B cell (primary cell): ENCODE measurements around the gene RNF149.

Experiments
- EZH2 ChIP-seq: IDR thresholded peaks from 2 replicates; pipeline ENCODE4 v1.6.1; 2012; ENCODE audit warnings: borderline replicate concordance, low read depth, mild to moderate bottlenecking, moderate library complexity, low read length; ENCODE audit not compliant: insufficient read depth, poor library complexity, severe bottlenecking
- TF ChIP-seq, protein P1 (sequence below): fragments of 200-600 bp; IDR thresholded peaks from one replicate; pipeline ENCODE4 v1.8.0; 2022; ENCODE audit warnings: antibody characterized with exemption, mild to moderate bottlenecking

DNA sequence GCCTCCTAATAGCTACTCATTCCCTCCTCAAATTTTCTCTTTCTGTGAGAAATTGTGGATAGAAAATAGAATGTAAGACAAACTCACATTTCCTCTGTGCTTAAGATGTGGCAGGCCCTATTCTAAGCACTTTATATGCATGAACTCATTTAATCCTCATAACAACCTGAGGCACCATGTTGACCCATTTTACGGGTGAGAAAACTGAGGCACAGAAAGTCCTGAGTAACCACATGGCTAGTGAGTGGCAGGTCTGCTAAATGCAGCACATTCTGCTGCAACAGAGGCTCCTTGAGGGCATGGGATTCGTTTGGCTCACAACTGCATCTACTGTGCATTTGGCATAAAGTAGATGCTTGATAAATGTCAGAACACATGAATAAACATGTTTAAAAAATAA lies 22.7 kb upstream of the RNF149 start:
- TF ChIP-seq EZH2, result no peak
- TF ChIP-seq, protein P1, sequence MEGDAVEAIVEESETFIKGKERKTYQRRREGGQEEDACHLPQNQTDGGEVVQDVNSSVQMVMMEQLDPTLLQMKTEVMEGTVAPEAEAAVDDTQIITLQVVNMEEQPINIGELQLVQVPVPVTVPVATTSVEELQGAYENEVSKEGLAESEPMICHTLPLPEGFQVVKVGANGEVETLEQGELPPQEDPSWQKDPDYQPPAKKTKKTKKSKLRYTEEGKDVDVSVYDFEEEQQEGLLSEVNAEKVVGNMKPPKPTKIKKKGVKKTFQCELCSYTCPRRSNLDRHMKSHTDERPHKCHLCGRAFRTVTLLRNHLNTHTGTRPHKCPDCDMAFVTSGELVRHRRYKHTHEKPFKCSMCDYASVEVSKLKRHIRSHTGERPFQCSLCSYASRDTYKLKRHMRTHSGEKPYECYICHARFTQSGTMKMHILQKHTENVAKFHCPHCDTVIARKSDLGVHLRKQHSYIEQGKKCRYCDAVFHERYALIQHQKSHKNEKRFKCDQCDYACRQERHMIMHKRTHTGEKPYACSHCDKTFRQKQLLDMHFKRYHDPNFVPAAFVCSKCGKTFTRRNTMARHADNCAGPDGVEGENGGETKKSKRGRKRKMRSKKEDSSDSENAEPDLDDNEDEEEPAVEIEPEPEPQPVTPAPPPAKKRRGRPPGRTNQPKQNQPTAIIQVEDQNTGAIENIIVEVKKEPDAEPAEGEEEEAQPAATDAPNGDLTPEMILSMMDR, result no peak
